Measurements from ENCODE around the gene ITGAL. TPM values are rescaled to one million over a fixed set of nuclear protein-coding genes. Genes with fewer than 3 reads are reported as not detected.

The ITGAL gene
- total RNA-seq, 6 experiments from 2014 or later = not detected

- no peak for TF ChIP-seq CTCF (IDR thresholded peaks at IDR 0.05)
- no peak for DNase-seq
- H3K36me3 Mint-ChIP-seq (ENCODE audit: low read depth) = peaks cover 27% of the 10 kb centered on the region
- H3K27me3 Mint-ChIP-seq (ENCODE audit: insufficient read depth) = no peaks in the 10 kb centered on the region; the same call in none of the 2 replicates
- H3K4me1 Mint-ChIP-seq (ENCODE audit: low read depth) = peaks cover 23% of the 10 kb centered on the region
- H3K27ac Mint-ChIP-seq = peak overlapping the region; percentile 81
- H3K9me3 Mint-ChIP-seq = peaks cover 4% of the 10 kb centered on the region
- H3K4me3 Mint-ChIP-seq = peak overlapping the region; percentile 89
Observed at GRCh38 chr16:30444231-30445148, 28.1 kb upstream of the ITGAL start.

GRCh38 chr16:30445149-30445407 is 27.5 kb upstream of the ITGAL start:
- Mint-ChIP-seq H3K9me3 (peaks cover 4% of the 10 kb centered on the region), H3K27ac (peak overlapping the region; percentile 81), H3K4me1 (ENCODE audit: low read depth) (peaks cover 23% of the 10 kb centered on the region), H3K4me3 (peak overlapping the region; percentile 89), H3K27me3 (ENCODE audit: insufficient read depth) (no peaks in the 10 kb centered on the region; the same call in none of the 2 replicates), H3K36me3 (ENCODE audit: low read depth) (peaks cover 27% of the 10 kb centered on the region)
- TF ChIP-seq CTCF (IDR thresholded peaks at IDR 0.05) = no peak
- no peak for DNase-seq

- Mint-ChIP-seq H3K9me3 (peaks cover 4% of the 10 kb centered on the region), H3K27me3 (ENCODE audit: insufficient read depth) (no peaks in the 10 kb centered on the region; the same call in none of the 2 replicates), H3K36me3 (ENCODE audit: low read depth) (peaks cover 27% of the 10 kb centered on the region), H3K4me1 (ENCODE audit: low read depth) (peaks cover 23% of the 10 kb centered on the region), H3K27ac (peak within 1 kb of the TSS; percentile 96), H3K4me3 (peak within 1 kb of the TSS; percentile 89)
- peak; percentile 75 for TF ChIP-seq CTCF (IDR thresholded peaks at IDR 0.05)
- peak; percentile 97 for DNase-seq
Observed at GRCh38 chr16:30445408-30446202, 26.9 kb upstream of the ITGAL start, which contains the start of gene SEPHS2. Gene SEPHS2, minus strand, starts transcription at chr16:30445874. Its CDS starts 147 bp downstream, at chr16:30445727.

- peaks cover 4% of the 10 kb centered on the region for H3K9me3 Mint-ChIP-seq
- peaks cover 23% of the 10 kb centered on the region for H3K4me1 Mint-ChIP-seq (ENCODE audit: low read depth)
- H3K4me3 Mint-ChIP-seq = peak overlapping the region; percentile 89
- no peak for DNase-seq
- peak overlapping the region; percentile 96 for H3K27ac Mint-ChIP-seq
- no peak for TF ChIP-seq CTCF (IDR thresholded peaks at IDR 0.05)
- no peaks in the 10 kb centered on the region; the same call in none of the 2 replicates for H3K27me3 Mint-ChIP-seq (ENCODE audit: insufficient read depth)
- peaks cover 27% of the 10 kb centered on the region for H3K36me3 Mint-ChIP-seq (ENCODE audit: low read depth)
Observed at GRCh38 chr16:30446203-30446595, 26.3 kb upstream of the ITGAL start.

- Mint-ChIP-seq H3K27me3 (ENCODE audit: insufficient read depth) (peaks cover 5% of the 10 kb centered on the region), H3K9me3 (peaks cover 4% of the 10 kb centered on the region), H3K36me3 (ENCODE audit: low read depth) (peaks cover 27% of the 10 kb centered on the region), H3K4me3 (no peak overlapping the region), H3K4me1 (ENCODE audit: low read depth) (peaks cover 23% of the 10 kb centered on the region), H3K27ac (no peak overlapping the region)
- DNase-seq = no peak
- no peak for TF ChIP-seq CTCF (IDR thresholded peaks at IDR 0.05)
Observed at GRCh38 chr16:30447512-30448226, 24.9 kb upstream of the ITGAL start.
